Uterus (tissue), 2 donors: ENCODE measurements around the gene TRIOBP.

Experiments
- CTCF ChIP-seq, 4 experiments: fragments of 200-600 bp in 2 of 4; fragments of 450-650 bp in 2 of 4; sonication (generic) in 2 of 4; IDR thresholded peaks; one replicate each; pipeline ENCODE4 v1.5.1; 2016 to 2019; ENCODE audit warnings: antibody characterized with exemption in 4 of 4, mild to moderate bottlenecking in 2 of 4, moderate library complexity in 1 of 4
- POLR2A ChIP-seq, 2 donors: fragments of 450-650 bp; IDR thresholded peaks; one replicate each; pipeline ENCODE4 v1.6.1; 2016; ENCODE audit warnings: antibody characterized with exemption in 2 of 2, mild to moderate bottlenecking in 1 of 2, moderate library complexity in 1 of 2

- TF ChIP-seq CTCF (IDR thresholded peaks at IDR 0.05) (no peak), POLR2A (IDR thresholded peaks at IDR 0.05) (no peak)
These were observed 67.8 kb downstream of the TRIOBP start for GRCh38 chr22:37764622-37765021.
